NCI-H2171 (cell line): ENCODE measurements around the gene TRANK1.

ENCODE experiments used
- DNase-seq: peaks from one replicate; lab custom pipeline; 2025; lab: John Stamatoyannopoulos, UW

Gene TRANK1

DNA sequence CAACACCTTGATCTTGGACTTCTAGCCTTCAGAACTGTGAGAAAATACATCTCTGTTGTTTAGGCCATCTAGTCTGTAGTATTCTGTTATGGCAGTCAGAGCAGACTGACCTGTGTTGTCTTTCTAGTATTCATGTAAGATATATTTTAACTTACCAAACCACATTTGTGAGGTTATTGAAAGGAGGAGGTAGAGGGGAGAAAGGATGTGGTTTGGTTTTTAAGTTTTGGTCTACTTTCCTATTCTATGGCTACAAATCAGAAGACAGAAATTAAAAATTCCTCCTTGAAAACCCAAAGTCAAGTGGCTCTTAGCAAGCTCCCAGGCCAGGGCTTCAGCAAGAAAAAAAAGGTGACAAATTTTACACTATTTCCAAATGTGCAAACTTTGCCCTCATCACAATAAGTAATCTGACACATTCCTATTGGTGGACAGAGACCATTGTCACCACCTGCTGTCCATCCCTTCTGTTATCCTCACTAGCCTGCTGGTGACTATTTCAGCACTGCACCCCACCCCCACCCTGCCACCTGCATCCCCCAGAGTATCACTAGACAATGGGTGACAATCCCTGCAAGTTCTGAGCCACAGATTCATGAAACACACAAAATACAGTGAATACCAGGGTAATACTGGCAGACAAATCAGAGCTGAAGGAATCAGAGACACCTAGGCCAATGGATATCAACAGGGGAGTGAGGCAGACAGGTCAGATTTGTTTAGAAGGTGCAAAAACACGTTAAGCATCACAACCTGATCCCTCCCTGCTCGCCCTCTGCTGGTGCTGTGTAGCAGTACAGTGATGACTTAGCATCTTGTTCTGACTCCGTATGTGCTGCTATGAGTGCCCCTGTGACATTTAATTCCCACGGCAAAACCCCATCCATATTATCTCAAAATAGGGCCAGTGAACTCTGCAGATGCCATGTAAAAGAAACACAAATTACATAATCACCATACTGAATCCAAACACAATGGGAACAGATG, 101.5 kb downstream of the TRANK1 start:
- no peak for DNase-seq

DNA sequence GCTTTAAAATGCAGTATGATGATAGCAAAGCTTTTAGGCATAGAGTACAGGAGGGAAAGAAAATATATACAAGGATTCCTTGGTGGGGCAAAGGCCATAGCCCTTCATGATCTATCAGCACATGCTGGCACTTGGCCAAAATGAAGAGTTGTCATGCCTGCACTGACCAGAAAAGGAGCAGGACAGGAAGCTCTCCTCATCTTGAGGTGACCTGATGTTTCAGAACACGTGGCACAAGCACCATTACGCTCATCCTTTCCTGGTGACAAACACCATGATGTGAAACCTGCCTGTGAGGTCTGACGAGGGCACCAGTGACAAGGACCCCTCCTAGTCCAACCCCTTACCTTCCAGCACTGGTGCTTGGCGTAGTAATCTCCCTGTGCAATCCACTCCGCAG, 102.6 kb downstream of the TRANK1 start:
- no peak for DNase-seq

DNA sequence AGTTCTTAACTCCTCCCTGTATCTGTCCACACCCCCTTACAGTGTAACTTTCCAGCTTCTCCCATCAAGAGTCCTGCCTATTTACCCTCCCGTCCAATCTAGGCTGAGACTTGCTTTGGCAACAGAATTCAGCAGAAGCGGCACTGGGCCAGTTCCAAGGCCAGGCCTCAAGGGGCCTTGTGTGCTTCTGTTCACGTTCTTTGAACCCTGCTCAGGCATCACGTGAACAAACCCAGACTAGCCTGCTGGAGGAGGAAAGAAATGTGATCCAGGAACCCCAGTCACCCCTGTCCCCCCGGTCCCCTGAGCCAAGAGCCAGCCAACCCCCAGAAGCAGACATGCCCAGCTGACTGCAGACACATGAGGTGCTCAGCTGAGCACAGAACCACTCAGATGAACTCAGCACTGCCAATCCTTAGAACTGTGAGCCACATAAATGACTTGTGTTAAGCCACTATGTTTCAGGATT, 104.4 kb downstream of the TRANK1 start:
- no peak for DNase-seq

DNA sequence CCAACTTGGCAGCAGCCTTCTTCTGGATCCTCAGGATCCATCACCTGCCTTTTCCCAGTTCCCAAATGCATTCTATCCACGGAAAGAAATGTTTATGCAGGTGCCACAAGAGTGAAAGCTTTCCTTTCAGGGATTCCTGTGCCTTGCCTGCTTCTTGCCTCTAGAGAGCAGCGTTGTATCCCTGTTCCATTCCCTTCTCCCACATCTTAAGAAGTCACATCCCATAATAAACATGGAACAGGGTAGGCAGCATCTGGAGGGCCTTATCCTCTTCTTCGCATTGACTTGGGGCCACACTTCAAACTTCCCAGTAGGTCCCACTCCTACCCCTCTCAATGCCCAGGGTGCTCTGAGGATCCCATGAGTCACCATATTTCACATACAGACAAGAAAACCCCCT, 107.8 kb downstream of the TRANK1 start:
- DNase-seq, result no peak

DNA sequence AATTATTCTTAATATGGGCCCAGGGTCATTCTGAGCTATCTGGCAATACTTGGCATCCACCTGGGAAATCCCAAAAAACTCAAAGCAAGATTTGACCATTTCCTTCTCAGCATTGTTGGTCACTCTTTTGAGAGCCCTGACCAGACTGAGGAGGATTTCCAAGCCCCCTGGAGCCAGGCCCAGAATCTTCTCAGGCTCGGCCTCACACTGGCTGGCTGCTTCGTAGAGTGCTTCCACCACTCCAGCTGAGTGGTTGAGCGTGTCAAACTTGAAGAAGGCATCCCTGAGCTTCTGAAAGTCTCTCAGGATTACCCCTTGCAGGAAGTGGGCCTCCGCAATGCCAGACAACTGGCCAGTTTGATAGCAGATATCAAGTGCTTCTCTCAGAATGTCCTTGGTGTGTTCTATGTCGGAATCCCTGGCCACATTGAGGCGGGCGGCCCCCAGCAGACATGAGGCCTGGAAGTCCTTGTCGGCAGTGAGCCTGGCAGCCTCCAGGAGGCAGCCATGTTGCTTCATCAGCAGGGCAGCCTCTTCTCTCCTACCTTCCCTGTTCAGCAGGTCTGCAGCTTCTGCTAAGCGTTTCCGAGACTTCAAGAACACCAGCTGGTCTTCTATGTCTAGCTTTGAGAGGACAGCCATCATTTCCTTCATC, 111.6 kb downstream of the TRANK1 start:
- no peak for DNase-seq

DNA sequence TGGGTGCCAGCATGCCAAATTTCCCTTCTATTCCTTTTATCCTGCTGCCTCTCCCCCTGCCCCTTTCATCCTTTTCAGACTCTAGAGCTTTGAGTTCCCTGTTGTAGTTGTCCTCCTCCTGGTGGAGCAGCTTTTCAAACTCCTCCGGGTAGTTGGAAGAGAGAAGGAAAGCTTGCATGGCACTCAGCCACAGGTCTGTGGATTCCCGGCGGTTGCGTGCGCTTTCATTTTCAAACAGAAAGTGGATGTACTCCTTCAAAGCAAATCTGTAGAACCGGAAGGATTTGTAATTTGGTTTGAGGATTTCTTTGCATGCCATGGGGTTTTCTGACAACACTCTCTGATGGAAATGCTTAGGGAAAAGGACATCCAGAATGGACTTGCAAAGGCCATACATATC, 112.4 kb downstream of the TRANK1 start:
- DNase-seq, result no peak

DNA sequence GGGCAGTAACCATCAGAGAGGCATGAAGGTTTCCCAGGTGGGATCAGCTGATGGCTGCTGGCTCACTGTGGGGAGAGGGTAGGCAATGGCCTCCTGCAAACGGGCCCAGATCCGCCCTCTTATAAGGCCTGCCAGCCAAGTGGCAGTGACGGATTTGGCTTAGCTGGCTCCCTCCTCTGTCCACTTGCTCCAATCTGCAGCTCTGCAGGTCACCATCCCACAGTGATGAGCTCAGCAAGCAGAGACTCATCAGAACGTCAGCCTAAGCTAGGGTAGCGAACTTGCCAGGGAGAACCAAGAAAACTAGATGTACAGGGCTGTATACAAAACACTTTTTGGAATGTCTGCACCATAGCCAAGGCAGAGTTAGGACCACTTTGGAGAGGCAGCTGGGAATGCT, 117.7 kb downstream of the TRANK1 start:
- DNase-seq, result no peak

DNA sequence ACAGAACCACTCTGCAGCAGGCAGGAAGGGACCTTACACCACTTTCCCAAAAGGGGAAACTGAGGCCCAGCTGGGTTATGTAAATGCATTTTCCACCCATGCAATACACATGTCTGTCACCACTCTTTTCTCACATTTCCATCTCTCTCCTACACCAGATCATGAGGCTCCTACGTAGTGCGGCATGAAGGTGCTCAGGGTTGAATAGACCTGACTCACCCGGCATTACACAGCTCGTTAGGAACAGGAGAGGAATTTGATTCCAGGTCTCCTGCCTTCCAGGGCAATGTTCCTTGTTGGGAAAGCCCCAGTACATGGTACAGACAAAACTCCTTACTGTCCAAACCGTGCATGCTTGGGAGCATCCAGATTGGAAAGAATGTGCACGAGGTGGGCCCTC, 118.6 kb downstream of the TRANK1 start:
- no peak for DNase-seq

DNA sequence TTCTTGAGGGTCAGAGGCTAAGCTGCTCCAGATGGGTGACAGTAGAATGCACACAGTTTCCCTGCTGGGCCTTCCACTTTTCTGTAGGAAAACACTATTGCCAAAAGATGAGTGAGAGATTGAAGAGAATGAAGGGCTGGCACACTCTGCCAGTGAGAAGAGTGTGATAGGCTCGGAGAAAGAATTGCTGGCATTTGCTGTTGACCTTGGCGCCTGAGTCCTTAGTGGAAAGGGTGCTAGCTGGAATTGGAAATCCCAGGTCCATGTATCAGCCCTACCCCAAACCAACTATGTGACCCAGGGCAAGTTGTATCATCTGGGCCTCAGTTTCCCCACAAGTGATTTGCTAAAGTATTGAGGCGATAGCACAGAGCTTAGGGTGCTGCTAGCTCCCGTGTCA, 120.4 kb downstream of the TRANK1 start:
- no peak for DNase-seq

DNA sequence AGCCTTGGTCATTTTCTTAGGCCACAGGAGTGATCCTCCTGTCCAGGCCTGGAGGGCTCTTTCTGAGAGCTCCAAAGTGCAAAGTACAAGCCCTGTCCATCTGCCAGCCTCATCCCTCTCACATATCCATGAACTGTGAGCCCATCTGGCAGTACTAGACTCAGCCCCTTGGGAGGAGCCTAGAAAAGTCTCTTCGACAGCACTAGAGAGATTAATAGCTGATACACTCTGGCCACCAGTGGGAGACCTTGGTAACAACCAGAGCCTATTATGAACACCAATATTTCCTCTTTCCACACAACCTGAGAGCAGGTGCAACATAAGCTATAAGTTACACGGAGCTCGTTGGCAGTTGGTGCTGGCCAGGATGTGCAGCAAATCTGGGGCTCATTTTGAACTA, 121.0 kb downstream of the TRANK1 start:
- peak; percentile 50 for DNase-seq

DNA sequence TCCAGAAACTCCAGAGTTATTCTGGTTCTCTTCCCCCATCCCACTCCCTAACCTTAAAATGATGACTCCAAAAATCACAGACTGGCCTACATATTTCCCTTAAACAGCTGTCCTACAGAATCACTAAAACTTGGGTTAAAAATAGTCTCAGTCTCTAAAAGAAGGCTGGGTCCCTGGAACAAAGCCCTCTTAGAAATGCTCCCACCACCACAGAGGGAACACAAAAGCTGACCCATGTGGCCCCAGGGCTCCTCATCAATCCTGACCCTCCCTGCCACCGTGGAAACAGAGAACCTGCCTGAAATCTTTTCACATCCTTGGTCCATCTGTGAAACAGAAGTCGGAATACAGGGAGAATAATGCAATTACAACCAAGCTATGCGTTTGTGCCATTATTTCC, 124.8 kb downstream of the TRANK1 start:
- DNase-seq, result no peak

DNA sequence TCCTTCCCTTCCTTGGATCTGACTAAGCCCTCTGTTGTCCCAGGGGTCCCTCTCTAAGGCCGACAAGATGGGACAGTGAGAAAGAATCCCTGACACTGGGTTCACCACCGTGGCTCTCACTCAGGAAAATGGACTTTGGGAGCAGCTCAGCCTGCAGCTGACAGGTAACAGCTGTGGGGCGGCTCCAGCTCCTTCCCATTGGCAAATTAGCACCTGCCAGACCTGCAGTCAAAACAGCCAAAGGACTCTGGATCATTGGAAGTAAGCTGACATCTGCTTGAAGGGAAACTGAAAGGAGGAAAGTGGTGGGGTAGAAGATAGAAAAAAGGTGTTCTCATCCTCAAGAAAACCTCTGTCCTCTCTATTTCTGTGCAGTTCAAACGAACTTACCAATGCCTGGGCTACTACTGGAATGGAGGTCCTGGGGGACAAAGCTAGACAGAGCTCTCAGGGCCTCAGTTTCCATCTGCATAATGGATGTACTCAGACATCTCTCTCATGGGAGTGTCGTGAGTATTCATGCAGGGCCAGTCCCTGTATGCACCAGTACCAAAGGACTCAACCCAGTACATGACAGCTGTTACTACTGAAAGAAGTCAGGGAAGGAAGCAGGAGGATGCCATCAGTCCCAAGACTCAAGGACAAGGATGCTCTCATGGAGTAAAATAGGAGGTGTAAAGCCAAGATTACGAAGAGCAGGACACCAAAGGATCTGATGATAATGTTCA, 126.9 kb downstream of the TRANK1 start:
- DNase-seq, result peak; percentile 13

DNA sequence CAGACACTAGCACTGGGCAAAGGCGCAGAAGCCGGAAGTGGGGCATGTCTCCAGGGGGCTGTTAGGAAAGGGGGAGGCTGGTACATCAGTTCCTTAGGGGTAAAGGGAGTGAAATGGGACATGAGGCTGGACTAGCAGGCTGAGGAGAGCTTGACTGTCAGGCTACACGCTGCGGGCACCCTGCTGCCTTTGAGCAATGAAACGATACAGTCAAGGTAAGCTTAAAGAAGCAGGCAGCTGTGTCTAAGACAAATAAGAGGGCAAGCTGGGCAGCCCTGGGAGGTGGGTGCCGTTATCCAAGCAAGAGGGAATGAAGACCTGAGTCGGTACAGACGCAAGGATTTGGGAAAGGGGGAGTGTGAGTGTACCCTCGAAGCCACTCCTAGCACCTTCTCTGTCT, 129.5 kb downstream of the TRANK1 start:
- no peak for DNase-seq

DNA sequence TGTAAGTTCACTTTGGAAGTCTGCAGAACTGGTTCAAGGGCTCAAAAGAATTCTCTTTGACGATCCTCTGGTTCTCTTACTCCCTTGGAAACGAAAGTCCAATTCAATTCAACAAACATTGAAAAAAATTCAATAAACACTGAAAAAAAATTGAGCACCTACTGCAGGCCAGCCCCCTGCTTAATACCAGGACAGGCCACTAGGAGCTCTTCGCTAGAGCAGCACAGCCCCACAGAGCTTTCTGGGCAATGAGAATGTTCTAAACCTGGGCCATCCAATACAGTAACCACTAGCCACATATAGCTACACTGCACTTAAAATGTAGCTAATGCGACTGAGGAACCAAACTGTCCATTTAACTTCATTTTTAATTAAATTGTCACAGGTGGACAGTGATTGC, 130.1 kb downstream of the TRANK1 start:
- DNase-seq, result no peak

DNA sequence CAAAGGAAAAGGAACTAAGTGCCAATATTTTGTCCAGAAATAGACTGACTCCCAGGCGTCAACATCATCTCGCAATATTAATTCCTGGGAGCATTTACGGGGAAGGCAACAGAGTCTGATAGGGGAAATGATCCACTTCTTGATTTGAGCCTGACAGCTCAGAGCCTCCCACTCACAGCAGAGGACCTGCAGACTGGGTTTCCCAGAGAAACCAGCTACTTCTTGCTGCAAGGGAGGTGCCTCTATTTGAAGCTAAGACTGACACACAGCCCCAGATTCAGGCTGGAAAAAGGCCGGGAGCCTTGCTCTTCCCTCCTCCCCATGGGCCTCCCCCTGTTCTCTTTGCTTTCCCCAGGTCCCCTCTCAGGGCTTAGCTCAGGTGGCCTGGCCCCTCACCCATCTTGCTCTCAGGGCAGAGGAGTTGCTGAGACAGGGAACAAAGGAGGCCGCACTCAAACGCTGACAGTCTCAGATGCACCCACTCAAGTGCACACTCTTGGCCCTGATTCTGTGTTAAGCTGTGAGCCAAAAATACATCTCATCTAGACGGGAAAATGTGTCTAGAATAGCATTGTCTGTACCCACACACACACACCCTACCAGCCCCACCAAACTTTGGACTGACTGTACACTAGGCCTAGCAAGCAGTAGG, 130.7 kb downstream of the TRANK1 start:
- no peak for DNase-seq

DNA sequence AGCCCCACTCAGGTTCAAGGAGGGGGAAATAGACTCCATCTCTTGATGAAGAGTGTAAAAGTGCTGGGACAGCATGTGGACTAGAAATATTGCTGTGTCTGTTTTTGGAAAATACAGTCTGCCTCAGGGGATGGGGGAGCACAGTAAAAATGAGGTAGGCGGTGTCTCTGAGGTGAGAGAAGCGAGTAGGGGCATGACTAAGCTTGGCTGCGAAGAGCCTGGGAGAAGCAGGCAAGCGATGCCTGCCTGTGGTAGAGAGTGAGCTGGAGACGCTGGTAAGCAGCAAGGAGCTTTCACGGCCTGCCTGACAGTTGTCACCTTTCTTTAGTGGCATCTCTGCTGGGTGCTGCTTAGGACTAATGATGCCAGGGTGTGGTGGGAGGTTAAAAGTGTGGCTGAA, 131.5 kb downstream of the TRANK1 start:
- no peak for DNase-seq

DNA sequence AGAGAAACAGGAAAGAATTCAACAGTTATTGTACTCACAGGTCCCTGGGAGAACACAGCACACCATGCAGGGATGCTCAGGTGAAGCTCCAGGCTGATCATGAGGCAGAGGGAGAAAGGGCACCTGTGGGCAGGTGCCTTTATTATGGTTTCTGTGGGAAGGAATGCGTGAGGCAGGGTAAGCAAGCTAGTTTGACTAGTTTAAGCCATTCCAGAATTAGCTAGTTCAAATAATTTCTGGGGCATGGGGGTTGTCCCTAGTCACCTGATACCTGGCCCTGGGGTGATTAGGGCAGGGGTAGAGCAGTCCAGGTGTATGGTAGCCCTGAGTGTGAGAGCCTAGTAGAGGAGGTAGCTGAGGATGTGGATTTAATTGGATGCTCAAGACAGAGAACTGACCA, 132.6 kb downstream of the TRANK1 start:
- no peak for DNase-seq

DNA sequence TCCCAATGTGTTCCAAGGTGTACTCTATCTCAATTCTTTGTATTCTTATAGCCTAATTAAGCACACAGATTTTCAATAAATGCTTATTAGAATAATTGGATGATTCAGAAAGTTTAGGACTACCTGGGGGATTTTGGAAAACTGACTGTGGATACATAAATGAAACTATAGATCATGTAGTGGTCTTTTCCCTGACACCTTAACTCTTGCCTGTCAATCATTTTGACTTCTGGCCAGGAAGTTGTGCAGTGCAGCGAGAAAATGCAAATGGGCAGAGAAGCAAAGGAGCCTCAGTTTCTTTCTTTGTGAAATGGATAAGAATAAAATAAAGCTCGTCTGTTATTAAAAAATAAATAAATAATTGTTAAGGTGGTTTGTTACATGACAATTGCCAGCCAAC, 133.1 kb downstream of the TRANK1 start:
- no peak for DNase-seq

DNA sequence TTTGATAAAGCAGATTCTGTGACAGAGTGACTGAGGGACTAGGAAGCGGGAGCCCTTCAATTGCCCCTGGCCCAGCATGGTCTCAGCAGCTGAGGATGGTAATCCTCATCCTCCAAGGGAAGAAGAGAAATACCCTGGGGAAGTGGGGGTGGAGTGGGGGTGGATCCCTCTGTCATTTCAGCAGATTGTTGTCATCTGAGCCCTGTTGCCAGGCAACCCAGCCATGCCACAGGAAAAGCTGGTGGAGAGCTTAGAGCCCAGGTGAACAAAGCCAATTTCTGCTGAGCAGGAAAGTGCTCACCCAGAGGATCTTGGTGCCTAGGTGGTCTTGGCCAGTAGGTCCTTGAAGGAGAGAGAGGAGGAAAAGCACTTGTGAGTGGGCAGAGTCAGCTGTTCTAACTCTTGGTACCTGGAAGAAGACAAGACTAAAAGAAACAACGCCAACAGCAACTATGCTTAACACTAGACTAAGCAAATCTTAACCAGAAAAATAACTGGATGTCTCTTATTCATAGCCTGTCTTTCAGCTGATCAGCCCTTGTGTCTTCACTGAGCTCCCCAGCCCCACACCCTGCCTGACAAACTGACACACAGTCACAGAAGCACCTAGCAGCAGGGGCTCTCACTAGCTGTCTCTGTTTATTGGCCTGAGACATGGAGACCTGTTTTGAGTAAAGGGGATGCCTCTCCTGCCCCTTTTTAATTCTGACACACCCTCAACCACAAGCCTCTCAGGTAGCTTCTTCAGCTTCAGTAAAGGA, 140.4 kb downstream of the TRANK1 start:
- peak; percentile 50 for DNase-seq

DNA sequence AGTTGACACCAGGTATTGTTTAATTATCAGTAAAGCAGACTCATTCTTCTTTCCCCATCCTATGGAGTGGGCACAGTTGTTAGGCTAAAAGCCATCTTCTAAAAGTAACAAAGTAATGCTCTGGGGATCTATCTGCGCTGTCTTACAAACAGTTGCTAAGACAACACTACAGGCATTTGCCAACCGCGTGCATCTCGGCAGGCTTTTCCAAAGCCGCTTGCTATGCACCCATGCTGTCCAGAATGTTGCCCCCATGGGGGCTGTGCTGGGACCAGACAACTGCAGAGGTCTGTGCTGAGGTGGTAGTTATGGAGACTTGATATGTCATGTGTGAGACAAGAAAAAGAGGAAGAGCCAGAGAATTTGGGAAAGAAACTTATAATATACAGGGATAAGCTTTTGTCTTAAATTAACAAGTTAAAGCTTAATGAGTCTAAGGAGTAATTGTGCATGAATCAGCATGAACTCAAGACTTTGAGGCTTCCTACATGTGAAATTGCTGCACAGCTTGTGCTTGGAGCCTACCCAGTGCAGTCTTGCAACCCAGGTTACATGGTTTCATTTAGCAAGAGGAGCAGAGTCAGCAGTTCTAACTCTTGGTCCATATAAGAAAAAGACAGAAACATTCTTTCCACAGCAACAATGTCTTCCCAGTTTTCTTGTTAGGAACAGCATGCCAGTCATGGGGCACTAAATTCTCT, 141.6 kb downstream of the TRANK1 start:
- DNase-seq, result no peak
